Suprapubic skin (tissue), 4 donors: ENCODE measurements around the gene CAPN3.

Experiments used
- CTCF ChIP-seq, 2 donors: fragments of 200-600 bp in 1 of 2; fragments of 450-650 bp in 1 of 2; sonication (generic) in 1 of 2; IDR thresholded peaks; one replicate each; pipeline ENCODE4 v1.5.1; 2016 to 2019; ENCODE audit warnings: antibody characterized with exemption in 2 of 2, mild to moderate bottlenecking in 1 of 2, moderate library complexity in 1 of 2
- POLR2A ChIP-seq, 2 donors: fragments of 450-650 bp; IDR thresholded peaks; one replicate each; pipeline ENCODE4 v1.6.1; 2017; ENCODE audit warnings: antibody characterized with exemption in 2 of 2, mild to moderate bottlenecking in 2 of 2, moderate library complexity in 2 of 2
- POLR2AphosphoS5 ChIP-seq, 3 donors: sonication (generic); formaldehyde crosslinking; IDR thresholded peaks; one replicate each; pipeline ENCODE4 v1.6.1; 2017; ENCODE audit warnings: antibody characterized with exemption in 3 of 3

DNA sequence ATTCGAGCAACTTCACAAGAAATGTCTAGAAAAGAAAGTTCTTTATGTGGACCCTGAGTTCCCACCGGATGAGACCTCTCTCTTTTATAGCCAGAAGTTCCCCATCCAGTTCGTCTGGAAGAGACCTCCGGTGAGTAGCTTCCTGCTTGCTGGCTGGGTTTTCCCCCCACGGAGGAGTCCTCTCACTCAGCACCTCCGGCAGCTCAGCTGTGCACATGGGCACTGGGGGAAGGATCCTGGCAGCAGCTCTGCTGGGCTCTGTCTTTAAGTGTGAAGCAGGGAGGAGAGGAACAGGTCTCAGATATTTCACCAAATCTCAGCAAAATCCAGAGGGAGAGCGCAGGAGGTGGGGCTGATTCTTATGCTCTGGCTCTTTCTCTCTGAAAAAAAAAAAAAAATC is 684 bp downstream of the CAPN3 start:
- no peak for TF ChIP-seq CTCF (IDR thresholded peaks at IDR 0.05)
- TF ChIP-seq POLR2A (IDR thresholded peaks at IDR 0.05) = no peak
- TF ChIP-seq POLR2AphosphoS5 (IDR thresholded peaks at IDR 0.05) = no peak
